ENCODE measurements around the gene NR2F1-AS1.

Gene NR2F1-AS1

DNA sequence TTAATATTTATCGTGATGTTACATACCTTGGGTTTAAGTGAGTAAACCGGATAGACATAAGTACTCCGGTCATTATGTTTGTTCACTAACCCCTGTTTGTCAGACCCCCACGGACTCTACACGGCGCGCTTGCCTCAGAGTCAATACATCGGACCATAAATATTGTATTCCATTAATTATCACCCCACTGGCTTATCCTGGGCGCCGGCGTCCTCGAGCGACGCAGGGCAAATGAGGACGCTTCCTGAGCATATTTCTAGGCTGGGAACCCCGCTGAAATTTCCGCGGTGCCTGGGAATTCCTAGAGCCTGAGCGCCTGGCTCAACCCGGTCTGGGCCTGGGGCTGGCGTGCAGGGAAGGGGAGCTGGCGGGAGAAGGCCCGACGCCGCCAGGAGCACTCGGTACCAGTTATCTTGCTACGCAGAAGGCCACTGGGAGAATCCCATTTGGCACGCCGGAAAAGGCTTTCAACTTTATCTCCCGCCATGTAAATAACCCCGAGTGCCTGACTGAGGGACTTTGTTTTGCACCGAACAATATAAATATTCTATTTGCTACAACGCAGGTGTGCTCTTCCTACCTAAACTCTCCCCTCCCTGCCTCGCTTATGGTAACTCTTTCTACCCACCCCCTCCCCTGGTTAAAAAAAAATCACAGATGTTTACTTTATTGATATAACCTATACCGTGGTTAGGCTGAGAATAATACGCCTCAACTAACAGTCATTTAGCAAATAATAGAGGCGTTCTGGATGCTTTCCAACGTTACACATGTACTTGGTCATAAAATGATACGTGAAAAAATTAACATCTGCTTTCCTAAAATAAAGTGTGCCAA is 21.4 kb upstream of the NR2F1-AS1 start:
- no peak for DNase-seq

DNA sequence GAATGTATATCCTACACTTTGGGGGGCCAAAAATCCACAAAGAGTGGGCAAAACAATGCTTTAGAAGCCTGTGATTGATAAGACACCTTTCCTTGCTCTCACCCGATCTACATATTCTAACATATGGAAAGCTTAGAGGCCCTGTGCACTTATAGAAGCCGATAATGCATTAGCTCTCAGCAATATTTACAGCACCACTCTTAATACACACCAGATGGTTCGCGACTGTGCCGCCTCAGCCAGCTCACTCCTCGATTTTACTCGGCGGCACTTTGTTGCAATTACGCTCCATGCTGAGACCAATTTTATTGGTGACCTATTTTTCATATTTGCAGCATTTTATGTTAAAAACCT is 20.8 kb upstream of the NR2F1-AS1 start:
- no peak for DNase-seq

DNA sequence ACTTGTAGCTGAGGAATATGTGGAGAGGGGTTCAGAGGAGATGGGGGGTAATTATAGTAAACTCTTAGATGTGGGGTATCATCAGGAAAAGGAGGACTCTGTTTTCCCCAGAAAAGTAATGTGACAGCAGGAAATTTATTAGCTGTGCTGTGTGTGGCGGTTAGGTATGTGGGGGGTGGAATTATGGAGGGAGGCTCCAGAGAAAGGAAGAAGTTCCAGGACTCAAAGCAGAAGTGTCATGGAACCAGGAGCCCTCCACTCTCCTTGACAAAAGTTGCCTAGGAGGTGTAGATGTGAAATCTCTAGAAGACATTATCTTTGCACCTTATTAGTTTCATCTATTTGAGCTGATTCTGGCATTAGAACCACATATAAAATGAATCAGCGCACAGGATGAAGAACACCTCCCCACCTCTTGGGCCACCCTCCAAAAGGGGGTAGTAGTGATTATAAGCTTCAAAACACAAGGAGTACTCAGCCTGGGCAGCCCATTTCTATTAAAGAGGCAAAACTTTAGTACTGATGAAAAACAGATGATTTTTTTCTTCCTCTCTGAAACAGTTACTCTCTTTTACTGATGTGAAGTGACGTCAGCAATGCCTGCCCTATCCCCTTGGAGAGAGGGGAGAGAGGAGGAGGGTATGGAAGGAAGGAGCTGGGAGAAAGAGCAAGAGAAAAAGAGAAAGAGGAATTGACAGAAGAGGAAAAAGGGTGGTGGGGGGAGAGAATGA is 20.2 kb upstream of the NR2F1-AS1 start:
- DNase-seq: no peak

DNA sequence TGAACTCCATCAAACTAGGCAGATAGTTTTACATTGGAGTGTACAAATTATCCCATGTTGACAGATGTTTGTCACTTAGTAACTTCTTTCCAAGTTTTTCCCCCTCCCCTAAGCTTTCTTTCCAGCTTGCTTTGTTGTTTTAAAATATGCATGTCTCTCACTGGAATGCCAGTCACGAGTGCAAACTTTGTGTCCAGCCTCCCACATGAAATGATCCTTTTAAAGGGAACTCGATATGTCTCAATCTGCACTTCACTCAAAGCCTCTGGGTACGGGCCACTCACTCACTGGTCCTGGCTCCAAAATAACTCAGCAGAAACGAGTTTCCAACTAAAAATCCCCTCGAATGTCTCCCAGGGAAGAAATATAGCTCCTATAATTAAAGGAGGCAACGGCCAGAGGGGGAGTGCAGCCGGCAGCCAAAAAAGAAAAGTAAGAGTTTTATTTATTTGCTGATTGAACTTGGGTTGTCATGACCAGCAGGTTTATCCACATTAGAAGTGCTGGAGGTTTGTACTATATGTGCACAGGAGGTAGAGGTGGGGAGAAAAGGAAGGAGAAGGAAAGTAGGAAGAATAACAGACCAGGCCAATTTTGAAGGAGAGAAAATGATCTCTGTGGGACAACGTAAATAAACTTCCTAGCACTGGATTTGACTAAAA is 19.5 kb upstream of the NR2F1-AS1 start:
- no peak for DNase-seq

DNA sequence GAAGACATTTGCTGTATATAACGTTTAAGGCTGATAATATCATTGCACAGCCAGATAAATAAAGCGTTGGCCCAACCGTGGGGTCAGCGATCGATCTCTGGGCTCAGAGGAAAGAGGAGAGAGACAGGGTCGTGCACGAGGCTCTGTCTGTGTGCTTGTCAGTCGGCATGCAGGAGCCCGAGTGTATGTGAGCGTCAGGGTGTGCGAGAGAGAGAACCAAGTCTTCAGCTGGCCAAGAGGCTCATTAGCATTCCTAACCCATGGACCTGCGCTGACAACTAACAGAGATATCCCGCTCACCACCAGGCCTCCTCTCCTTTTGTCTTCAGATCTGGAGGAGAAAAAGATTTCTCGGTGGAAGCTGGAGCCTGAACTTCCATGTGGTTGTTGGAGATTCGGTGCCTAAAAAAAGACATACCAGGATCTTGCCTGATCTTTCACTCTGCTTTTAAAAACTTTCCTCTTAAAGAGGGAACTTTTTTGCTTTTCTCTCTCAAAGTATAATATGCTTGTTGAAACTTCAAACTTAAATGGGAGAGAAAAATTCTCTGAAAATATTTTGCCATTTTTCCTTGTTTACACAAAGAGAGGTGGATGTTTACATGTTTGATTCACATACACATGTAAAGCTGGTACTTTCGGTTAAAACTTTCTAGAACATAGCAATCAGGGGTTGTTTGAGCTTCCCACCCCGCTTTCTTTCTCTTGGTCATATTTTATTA is 18.5 kb upstream of the NR2F1-AS1 start:
- DNase-seq: no peak

DNA sequence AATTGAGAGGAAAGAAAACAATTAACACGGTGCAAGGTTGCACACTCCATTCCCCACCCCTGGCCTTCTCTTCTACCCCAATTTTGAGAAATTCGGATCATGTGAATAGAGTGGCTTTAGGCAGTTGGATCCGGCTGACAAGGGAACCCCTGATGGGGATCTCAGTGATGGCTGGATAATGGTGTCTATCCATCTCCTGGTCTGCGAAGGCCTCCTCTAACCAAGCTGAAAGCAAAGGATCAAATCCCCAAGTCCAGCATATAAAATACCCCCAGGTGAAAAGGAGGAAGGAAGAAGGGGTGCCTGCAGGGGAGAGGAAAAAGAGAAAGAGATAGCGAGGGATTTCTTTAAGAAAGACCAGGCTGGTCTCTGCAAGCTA is 18.0 kb upstream of the NR2F1-AS1 start:
- no peak for DNase-seq

DNA sequence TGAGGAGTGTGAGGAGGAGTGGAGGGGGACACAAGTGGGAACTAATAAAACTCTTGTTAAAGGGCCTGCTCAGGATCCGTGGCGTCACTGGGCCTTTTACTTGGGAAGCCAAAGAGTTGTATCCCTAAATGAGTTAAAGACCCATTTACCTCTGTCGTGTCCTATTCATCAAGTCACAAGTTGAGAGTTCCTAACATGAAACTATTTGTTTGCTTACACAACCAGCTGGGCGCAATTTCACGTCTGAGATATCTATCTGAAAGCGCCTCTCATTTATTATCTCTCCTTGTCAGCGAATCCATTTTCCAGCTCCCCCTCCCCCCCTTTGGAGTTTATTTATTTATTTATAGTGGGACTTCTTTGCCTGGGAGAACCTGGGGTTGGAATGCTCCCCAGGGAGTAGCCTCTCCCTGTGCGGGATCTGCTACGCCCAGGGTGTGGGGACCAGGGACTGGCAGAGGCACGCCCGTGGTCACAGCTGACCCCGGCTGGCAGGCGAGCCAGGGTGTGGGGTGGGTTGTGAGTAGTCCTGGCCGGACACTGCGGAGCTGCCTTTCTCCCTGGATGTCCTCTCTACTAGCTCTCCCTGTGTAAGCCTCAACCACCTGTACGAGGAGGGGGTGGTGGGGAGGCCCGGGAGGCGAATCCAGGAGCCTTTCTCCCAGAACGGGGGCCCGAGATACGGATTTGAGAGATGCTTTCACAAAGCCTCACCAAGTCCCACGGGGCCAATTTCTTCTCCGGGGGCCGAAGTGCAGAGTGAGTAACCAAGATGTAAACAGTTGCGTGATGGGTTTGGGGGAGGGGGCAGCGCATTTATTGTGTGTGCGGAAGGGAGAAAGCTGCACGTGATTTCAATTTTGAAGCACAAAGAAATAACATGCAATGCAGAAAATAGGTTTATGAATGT is 17.3 kb upstream of the NR2F1-AS1 start:
- no peak for DNase-seq

DNA sequence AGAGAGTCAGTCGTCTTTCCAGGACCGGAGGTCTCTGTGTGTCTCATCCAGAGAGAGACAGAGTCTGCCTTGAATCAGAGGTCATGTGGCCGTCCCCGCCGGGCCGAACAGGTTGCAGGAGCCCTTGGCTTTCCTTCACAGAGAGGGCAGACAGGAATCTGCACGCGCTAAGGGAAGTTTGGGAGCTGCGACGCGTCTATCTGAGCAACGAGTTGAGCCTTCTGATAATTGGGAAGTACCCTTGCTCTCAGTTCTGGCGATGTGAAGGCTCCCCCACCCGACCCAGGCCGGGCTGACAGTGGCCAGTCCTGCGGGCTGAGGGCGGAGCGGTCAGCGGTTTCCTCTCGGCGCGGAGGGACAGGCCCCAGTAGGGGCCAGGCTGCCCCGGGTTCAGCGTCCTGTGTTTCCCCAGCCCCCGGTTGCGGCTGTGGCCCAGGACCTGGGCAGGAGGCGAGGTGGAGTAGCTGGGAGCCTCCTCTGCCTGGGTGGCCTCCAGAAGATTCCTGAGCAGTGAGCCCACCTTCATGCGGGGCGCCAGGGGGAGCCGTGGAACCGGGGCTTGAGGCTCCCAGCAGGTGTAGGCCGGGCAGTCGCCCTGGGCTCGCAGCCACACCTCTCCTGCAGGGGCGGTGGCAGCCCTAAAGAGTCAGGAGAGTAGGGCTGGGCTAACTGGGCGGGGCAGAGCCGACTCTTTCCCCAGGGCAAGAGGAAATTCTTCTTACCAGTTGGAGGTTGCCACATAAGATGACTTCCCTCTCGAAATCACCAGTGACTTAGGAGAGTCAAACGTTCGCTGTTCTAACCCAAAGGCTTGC is 15.9 kb upstream of the NR2F1-AS1 start:
- no peak for DNase-seq

DNA sequence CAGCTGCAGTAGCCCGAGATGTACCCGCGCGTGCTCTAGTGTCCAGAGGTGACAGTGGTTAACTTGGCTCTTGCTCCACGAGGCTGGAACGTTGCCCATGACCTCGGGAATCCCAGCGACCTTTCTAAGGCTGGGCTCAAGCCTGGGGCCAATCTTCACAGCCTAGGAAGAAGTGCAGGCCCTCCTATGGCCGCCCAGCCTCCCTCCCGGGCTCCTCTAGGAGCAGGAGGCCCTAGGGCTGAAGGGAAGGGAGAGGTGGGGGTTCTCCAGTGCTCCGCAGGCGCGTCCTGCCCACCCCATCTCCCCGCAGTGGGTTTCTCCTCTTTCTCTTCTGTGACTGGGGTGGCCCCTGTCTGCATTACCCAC is 15.3 kb upstream of the NR2F1-AS1 start:
- no peak for DNase-seq

DNA sequence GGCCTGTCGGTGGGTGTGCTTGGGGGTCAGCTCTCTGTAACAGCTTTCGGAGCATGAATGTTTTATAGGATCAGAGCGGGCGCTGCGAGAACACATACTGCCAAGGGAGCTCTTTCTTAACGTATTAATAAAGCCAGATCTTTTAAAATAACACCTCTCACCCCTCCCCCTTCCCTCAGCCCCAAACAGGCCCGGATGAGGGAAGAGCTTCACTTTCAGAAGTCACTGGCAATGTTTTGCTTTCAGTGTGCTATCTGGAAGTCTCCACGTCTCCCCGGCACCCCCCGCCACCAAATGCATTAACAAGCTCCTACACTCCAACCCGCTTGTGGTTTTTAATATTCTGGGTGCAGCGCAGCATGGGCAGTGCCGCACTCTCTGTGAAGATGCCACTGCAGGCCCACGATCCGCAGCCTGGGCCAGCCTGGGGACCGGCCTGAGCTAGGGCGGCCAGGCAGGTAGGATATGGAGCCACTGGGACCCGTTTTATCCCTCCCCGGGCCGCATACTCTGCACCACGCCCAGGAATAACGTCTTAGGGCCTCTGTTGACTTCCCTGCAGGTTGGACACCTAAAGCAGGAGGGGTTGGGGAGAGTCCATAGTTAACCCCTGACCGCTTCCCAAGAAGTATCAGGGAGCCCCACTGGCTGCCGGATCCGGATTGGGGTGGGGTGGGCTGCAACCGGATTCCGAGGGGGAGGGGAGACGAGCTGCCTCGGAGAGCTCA is 14.6 kb upstream of the NR2F1-AS1 start:
- no peak for DNase-seq

DNA sequence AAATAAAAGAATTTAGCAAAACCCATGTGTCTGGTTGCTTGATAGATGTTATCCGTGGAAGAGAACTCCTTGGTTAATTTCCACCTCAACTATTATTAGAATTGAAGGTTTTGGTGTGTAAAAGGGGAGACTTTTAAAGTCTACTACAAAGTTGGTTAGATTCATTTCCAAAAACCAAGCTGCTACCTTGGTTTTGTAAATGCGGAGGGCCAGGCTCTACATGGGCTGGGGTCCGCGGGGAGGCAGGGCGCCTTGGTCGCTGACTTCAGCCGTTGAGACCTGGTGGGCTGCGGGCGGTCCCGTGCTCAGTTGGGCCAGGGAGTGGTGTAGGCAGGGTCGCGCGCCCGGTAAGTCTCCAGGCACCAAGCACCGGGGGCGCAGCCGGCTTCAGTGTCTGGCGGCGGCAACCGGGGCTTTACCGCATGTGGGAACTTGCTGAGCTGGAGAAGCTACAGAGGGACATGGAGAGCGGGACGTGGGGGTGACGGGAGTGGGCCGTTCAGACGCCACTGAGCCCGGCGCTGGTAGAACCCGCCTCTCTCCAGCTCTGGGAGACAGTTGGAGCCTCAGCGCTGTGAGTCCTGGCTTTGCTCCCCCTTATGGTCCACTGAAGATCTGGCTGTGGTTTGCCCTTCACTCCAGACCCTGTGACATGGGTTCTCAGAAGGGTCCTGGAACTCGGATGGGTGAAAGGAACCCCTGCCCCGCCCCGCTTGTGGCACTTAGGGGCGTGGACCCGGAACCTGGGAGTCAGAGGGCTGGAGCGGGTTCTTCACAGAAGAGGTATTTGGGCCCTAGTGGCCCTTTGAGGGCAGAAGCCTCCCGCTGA is 13.8 kb upstream of the NR2F1-AS1 start:
- no peak for DNase-seq

DNA sequence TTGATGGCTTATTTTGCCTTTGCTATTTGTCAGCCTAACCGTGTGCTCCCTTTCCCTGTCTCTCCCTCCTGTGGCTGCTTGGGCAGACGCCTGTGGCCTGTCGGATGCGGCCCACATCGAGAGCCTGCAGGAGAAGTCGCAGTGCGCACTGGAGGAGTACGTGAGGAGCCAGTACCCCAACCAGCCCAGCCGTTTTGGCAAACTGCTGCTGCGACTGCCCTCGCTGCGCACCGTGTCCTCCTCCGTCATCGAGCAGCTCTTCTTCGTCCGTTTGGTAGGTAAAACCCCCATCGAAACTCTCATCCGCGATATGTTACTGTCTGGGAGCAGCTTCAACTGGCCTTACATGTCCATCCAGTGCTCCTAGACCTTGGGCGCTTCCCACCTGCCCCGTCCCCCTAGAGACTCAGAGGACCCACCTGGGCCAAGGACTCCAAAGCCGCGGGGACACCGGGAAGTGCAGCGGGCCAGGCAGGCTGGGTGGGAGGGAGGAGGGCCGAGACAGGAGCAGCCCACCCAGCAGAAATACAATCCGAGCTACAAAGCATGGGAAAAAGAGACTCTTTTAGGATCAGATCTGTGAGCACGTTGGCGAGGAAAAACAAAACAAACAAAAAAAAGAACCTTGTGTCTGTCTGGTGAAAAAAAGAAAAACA is 12.6 kb upstream of the NR2F1-AS1 start:
- no peak for DNase-seq

DNA sequence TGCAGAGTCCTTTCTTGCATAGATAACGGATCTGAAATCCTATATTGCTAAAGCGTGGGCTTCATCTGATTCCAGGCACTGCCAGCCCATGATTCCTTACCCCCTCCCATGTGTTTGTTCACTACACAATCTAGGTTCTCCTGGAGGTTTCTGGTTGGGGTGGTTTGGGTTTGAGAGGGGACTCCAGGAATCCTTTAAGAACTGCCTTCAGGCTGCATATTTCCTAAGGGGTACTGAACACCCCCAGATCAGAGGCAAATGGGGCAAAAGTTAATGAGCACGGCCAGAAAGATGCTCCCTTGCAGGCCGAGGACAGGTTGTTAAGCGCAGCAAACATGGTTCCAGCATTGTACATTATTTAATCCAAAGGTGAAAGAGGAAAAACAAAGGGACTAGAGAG is 11.9 kb upstream of the NR2F1-AS1 start:
- no peak for DNase-seq

DNA sequence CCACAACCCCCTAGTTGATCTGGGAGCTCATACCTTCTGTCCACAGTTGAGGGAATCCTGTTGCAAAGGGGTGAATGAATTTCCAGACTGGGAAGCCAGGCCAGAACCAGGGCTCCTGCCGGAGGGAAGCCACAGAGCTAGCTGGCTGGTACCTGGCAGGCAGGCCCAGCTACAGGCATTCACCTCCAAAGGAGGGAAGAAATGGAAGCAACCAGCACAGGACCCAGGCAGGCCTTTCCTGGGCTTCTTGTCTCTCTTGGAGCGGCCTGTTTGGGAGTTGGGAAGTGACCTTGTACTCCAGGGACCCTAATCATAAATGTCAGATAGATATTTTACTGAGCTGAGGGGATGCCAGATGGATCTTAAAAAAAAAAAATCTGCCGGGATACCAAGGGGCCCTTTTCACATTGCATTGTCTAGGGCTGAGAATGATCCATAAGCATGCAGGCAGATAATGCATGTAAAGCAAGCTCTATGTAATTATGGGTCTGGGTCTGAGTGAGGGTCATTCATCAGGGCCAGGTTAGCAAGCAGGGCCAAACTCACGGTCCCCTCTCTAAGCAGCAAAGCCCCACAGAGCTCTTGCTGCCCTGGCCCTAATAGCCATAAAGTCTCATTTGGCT is 10.4 kb upstream of the NR2F1-AS1 start:
- no peak for DNase-seq

DNA sequence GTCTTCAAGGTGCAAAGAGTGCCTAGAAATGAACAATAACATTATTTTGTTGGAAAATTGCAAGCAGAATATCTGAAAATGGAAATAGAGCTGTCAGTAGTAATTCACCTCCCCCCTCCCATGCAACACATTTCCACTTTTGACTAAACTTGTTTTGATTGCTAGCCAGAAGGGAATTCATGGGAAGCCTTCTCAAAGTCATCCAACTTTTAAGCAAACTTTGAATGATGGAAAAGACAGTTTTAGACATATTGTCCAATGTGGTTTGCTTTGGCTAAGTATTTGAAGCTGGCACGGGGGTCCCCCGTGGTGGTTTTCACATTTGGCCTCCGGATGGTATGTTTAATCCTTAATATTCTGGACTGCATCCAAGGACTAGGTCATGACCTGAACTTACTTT is 9.5 kb upstream of the NR2F1-AS1 start:
- DNase-seq: no peak

DNA sequence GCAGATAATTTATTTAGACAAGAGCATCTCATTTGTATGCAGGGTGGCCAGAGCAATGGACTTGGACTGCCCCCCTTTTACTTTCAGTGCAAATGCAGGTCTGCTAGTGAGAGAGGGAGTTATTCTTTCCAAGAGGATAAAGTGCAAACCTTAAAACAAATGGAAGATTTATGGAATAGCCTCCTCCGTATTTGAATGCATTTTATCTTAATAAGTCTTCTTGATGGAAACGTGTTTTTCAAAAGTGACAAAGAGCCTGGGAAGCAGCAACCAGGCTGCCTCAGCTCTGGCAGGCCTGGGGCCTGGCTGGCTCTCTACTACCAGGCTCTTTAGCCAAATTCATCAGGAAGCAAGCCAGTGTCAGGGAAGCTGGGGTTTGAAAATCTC is 8.8 kb upstream of the NR2F1-AS1 start:
- no peak for DNase-seq

DNA sequence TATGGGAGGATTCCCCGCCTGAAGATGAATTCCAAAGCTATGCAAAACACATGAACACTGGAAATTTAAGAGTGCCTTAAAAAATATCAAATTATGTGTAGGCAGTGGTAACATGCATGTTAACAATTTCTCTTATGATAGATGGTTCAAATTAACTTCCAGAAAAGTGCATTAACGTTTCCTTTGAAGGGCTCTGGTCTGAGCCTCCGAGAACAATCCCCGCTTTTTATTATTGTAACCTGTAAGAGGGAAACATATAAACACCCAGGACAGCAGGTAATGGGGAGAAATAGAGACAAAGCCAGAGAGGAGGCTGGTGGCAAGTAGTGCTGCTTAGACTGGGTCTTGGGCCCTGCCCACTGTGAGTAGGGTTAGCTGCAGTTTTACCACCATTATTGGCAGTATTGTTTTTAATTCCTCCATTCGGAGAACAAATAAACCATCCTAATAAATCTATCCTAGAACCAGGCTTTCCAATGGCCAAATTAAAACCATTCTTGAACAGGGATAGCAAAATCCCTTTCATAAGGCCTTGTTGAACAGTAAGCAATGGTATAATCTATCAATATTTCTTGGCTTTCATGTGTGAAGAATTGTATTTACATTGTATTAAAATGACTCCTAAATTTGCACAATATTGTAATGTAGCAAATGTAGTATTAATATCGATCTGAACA is 8.3 kb upstream of the NR2F1-AS1 start:
- DNase-seq: no peak

All from NCI-H1417 treated with DMSO at 0.1 percent for 48 hours (cell line).